ENCODE measurements around the gene TRIM66. TPM values are rescaled to one million over a fixed set of nuclear protein-coding genes. Genes with fewer than 3 reads are reported as not detected.

The TRIM66 gene
- total and polyA plus RNA-seq, 10 of the 15 experiments (the other 5 are each of a cell fraction or from before 2014, with no cell fraction given): 1.7 to 14.5 (median 7.4) TPM

GRCh38 chr11:8634498-8634897 lies 48.0 kb downstream of the TRIM66 start:
- ChIA-PET POLR2A (no interaction called here), CTCF (interaction anchor here (1.4 kb wide), 1 partner anchor 180 kb away, joined by 3 read pairs; no protein-coding TSS in a partner anchor), RAD21 (ENCODE audit: unreplicated experiment) (no interaction called here), SMC1A (ENCODE audit: uncharacterized antibody, unreplicated experiment) (no interaction called here)
- WGBS (ENCODE audit: insufficient coverage, insufficient replicate concordance, low lambda C conversion rate, missing lambda C conversion rate): 97% methylated on average over 6 of the region's 6 CpGs
- Histone ChIP-seq H3K27ac (ENCODE audit: control insufficient read depth, insufficient read depth) (no peak overlapping the region), H3K4me3 (no peak overlapping the region), H2AFZ (ENCODE audit: control insufficient read depth, low read depth, low read length) (no peak overlapping the region), H3K79me2 (ENCODE audit: control insufficient read depth, insufficient read depth, low read length) (no peaks in the 10 kb centered on the region), H4K20me1 (ENCODE audit: control insufficient read depth, insufficient read depth) (no peaks in the 10 kb centered on the region), H3K4me2 (ENCODE audit: control insufficient read depth, insufficient read depth) (no peak overlapping the region), H3K9me3 (replicated peaks; ENCODE audit: control insufficient read depth, insufficient read depth, low read length) (no peaks in the 10 kb centered on the region), H3K36me3 (ENCODE audit: control insufficient read depth in 2 of 2, insufficient read depth in 2 of 2, low read length in 1 of 2) (peaks cover 6 to 20% of the 10 kb centered on the region in 2 experiments), H3K27me3 (replicated peaks in 1 of 2; ENCODE audit: control insufficient read depth in 2 of 2, insufficient read depth in 2 of 2, low read length in 1 of 2) (no peaks in the 10 kb centered on the region), H3K9ac (ENCODE audit: control insufficient read depth, insufficient read depth, low read length) (no peak overlapping the region), H3K4me1 (ENCODE audit: control insufficient read depth, insufficient read depth, low read length) (no peaks in the 10 kb centered on the region)
- FAIRE-seq (no peak), ATAC-seq (no peak), DNase-seq (ENCODE audit: low read depth, low spot score) (no peak)
- in situ Hi-C loops (cut with MboI): no loop called here
- TF ChIP-seq NFYA (IDR thresholded peaks at IDR 0.05; ENCODE audit: borderline replicate concordance, low read depth, low read length) (no peak), NBN (IDR thresholded peaks at IDR 0.05) (no peak), TARDBP (IDR thresholded peaks at IDR 0.05; ENCODE audit: borderline replicate concordance) (no peak), REST (IDR thresholded peaks at IDR 0.05; ENCODE audit: low read depth, low read length) (no peak), RUNX3 (IDR thresholded peaks at IDR 0.05; ENCODE audit: low read length) (no peak), CREB1 (IDR thresholded peaks at IDR 0.05; ENCODE audit: low read depth) (no peak), ATF2 (IDR thresholded peaks at IDR 0.05; ENCODE audit: low read length) (no peak), HDAC6 (IDR thresholded peaks at IDR 0.05; ENCODE audit: unreplicated experiment) (no peak), FOXM1 (IDR thresholded peaks at IDR 0.05; ENCODE audit: low read depth, low read length) (no peak), BRCA1 (IDR thresholded peaks at IDR 0.05; ENCODE audit: low read depth, low read length) (no peak), NFYB (IDR thresholded peaks at IDR 0.05; ENCODE audit: insufficient read depth, low read depth, low read length) (no peak), ATF7 (IDR thresholded peaks at IDR 0.05; ENCODE audit: low read depth) (no peak)
- TF ChIP-seq, protein P1, sequence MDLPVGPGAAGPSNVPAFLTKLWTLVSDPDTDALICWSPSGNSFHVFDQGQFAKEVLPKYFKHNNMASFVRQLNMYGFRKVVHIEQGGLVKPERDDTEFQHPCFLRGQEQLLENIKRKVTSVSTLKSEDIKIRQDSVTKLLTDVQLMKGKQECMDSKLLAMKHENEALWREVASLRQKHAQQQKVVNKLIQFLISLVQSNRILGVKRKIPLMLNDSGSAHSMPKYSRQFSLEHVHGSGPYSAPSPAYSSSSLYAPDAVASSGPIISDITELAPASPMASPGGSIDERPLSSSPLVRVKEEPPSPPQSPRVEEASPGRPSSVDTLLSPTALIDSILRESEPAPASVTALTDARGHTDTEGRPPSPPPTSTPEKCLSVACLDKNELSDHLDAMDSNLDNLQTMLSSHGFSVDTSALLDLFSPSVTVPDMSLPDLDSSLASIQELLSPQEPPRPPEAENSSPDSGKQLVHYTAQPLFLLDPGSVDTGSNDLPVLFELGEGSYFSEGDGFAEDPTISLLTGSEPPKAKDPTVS (IDR thresholded peaks at IDR 0.05; ENCODE audit: low read depth, low read length): no peak
- TF ChIP-seq, protein P2, sequence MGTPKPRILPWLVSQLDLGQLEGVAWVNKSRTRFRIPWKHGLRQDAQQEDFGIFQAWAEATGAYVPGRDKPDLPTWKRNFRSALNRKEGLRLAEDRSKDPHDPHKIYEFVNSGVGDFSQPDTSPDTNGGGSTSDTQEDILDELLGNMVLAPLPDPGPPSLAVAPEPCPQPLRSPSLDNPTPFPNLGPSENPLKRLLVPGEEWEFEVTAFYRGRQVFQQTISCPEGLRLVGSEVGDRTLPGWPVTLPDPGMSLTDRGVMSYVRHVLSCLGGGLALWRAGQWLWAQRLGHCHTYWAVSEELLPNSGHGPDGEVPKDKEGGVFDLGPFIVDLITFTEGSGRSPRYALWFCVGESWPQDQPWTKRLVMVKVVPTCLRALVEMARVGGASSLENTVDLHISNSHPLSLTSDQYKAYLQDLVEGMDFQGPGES (IDR thresholded peaks at IDR 0.05): no peak
- no TSS peak for BruUV-seq (replicated peaks)
- intact Hi-C loops (cut with micrococcal nuclease; ENCODE audit: unreplicated experiment): no loop called here

All from GM12878 (cell line).